ENCODE data around the gene FBXL16.

Gene FBXL16

DNA sequence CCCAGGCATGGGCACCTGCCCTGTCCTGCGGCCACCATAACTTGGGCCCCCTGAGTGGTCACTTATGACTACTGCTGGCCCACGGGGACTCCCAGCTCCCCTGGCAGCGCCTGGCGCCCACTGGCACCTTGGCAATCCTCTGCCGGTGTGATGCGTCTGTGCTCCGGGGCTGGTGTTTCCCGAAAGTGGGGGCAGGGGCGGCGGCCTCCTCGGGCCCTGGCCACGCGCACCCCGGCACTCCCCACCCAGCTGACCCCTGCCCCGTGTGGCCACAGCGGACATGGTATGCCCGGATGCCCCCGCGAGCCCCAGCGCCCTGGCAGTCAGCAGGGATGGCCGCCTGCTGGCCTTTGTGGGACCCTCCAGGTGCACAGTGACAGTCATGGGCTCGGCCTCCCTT lies 48.1 kb downstream of the FBXL16 start:
- TF ChIP-seq, protein P1, sequence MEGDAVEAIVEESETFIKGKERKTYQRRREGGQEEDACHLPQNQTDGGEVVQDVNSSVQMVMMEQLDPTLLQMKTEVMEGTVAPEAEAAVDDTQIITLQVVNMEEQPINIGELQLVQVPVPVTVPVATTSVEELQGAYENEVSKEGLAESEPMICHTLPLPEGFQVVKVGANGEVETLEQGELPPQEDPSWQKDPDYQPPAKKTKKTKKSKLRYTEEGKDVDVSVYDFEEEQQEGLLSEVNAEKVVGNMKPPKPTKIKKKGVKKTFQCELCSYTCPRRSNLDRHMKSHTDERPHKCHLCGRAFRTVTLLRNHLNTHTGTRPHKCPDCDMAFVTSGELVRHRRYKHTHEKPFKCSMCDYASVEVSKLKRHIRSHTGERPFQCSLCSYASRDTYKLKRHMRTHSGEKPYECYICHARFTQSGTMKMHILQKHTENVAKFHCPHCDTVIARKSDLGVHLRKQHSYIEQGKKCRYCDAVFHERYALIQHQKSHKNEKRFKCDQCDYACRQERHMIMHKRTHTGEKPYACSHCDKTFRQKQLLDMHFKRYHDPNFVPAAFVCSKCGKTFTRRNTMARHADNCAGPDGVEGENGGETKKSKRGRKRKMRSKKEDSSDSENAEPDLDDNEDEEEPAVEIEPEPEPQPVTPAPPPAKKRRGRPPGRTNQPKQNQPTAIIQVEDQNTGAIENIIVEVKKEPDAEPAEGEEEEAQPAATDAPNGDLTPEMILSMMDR (conservative IDR thresholded peaks at IDR 0.05; ENCODE audit: low read length): no peak
- TF ChIP-seq EZH2phosphoT487 (IDR thresholded peaks at IDR 0.05; ENCODE audit: borderline replicate concordance): no peak
- no peak overlapping the region for H3K4me2 ChIP-seq (ENCODE audit: low read depth, low read length, poor library complexity, severe bottlenecking)
- no peaks in the 10 kb centered on the region for H3K9me2 ChIP-seq (replicated peaks; ENCODE audit: low read depth, low read length)
- no peaks in the 10 kb centered on the region for H4K20me1 ChIP-seq (ENCODE audit: insufficient read depth, low read length, poor library complexity, severe bottlenecking)
- no peaks in the 10 kb centered on the region for H3K4me1 ChIP-seq (ENCODE audit: insufficient read depth, low read length, poor library complexity, severe bottlenecking)
- no peaks in the 10 kb centered on the region for H3K36me3 ChIP-seq (ENCODE audit: insufficient read depth, low read length)
- no peaks in the 10 kb centered on the region for H3K79me2 ChIP-seq (ENCODE audit: insufficient read depth, low read length)
- no peaks in the 10 kb centered on the region for H3F3A ChIP-seq (ENCODE audit: low read depth)
- H3K27me3 ChIP-seq (ENCODE audit: insufficient read depth, low read length, poor library complexity, severe bottlenecking): no peaks in the 10 kb centered on the region
- H3K9me3 ChIP-seq (ENCODE audit: insufficient read depth, low read depth, low read length): no peaks in the 10 kb centered on the region
- H3K9ac ChIP-seq (ENCODE audit: low read depth, low read length, poor library complexity, severe bottlenecking): no peak overlapping the region
- no peak overlapping the region for H3K4me3 ChIP-seq (ENCODE audit: low read length, poor library complexity, severe bottlenecking)
- no peak overlapping the region for H2AFZ ChIP-seq (ENCODE audit: low read length)

DNA sequence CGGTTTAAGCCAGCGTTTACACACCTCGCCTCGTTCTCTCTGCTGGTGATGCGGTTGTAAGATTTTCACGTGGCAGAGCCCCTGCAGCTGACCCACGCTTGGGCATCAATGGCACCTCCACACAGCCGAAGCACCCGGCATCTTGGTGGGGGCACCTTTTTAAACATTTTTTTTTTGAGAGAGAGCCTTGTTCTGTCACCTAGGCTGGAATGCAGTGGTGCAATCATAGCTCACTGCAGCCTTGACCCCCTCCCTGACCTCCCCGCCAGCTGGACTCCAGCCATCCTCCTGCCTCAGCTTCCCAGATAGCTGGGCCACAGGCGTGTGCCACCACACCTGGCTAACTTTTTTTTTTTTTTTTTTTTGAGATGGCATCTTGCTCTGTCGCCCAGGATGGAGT lies 51.6 kb downstream of the FBXL16 start:
- no peak overlapping the region for H3K4me3 ChIP-seq (ENCODE audit: low read length, poor library complexity, severe bottlenecking)
- H3K4me1 ChIP-seq (ENCODE audit: insufficient read depth, low read length, poor library complexity, severe bottlenecking): no peaks in the 10 kb centered on the region
- H2AFZ ChIP-seq (ENCODE audit: low read length): no peak overlapping the region
- no peaks in the 10 kb centered on the region for H3F3A ChIP-seq (ENCODE audit: low read depth)
- no peak overlapping the region for H3K9ac ChIP-seq (ENCODE audit: low read depth, low read length, poor library complexity, severe bottlenecking)
- H3K9me3 ChIP-seq (ENCODE audit: insufficient read depth, low read depth, low read length): no peaks in the 10 kb centered on the region
- H3K36me3 ChIP-seq (ENCODE audit: insufficient read depth, low read length): no peaks in the 10 kb centered on the region
- no peaks in the 10 kb centered on the region for H3K27me3 ChIP-seq (ENCODE audit: insufficient read depth, low read length, poor library complexity, severe bottlenecking)
- H3K9me2 ChIP-seq (replicated peaks; ENCODE audit: low read depth, low read length): no peaks in the 10 kb centered on the region
- TF ChIP-seq, protein P1 (conservative IDR thresholded peaks at IDR 0.05; ENCODE audit: low read length): no peak
- TF ChIP-seq EZH2phosphoT487 (IDR thresholded peaks at IDR 0.05; ENCODE audit: borderline replicate concordance): no peak
- H4K20me1 ChIP-seq (ENCODE audit: insufficient read depth, low read length, poor library complexity, severe bottlenecking): no peaks in the 10 kb centered on the region
- no peaks in the 10 kb centered on the region for H3K79me2 ChIP-seq (ENCODE audit: insufficient read depth, low read length)
- no peak overlapping the region for H3K4me2 ChIP-seq (ENCODE audit: low read depth, low read length, poor library complexity, severe bottlenecking)

DNA sequence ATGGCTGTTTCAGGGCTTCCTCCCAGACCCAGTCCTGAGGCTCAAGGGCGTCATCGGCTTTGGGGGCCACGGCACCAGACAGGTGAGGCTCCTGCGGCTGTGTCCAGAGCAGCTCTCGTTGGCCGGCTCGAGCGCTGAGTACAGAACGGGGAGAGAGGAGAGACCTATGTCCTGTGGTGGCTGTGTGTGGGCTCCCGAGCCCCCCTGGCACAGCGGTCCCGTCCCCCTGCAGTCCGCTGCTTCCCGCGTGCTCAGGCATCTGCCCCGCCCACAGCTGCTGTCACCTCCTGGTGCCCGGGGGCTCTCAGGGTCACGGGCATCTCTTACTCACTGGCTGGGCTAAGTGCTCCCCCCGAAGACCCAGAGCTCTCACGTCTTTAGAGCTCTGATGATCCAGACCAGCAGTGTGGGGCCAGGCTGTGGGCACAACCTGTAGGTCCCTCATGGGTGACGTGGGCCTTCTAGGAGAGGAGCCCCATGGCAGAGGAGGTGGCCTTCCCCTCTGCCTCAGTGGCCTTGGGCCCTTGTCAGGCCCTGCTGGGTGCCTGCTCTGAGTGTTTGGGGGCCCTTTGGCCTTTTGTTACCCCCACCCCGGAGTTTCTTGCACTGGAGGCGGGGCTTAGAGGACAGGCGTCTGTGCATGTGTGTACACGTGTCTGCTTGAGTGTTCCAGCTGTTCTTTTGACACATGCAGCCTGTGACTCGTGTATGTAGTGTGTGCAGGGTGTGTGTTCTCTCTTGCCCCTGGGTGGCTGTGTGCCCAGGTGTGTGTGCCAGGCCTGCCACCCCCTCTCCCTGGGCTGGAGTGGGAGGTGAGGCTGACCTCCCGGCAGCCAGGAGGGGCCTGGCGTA lies 52.9 kb downstream of the FBXL16 start:
- H3K27me3 ChIP-seq (ENCODE audit: insufficient read depth, low read length, poor library complexity, severe bottlenecking): no peaks in the 10 kb centered on the region
- H3K9me3 ChIP-seq (ENCODE audit: insufficient read depth, low read depth, low read length): no peaks in the 10 kb centered on the region
- no peaks in the 10 kb centered on the region for H3K4me1 ChIP-seq (ENCODE audit: insufficient read depth, low read length, poor library complexity, severe bottlenecking)
- no peaks in the 10 kb centered on the region for H3K9me2 ChIP-seq (replicated peaks; ENCODE audit: low read depth, low read length)
- H3K79me2 ChIP-seq (ENCODE audit: insufficient read depth, low read length): 0 out of 2 replicates have a peak, but pooled peaks cover 3% of the 10 kb centered on the region
- no peak overlapping the region for H2AFZ ChIP-seq (ENCODE audit: low read length)
- TF ChIP-seq, protein P1 (conservative IDR thresholded peaks at IDR 0.05; ENCODE audit: low read length): no peak
- no peaks in the 10 kb centered on the region for H4K20me1 ChIP-seq (ENCODE audit: insufficient read depth, low read length, poor library complexity, severe bottlenecking)
- no peak overlapping the region for H3K9ac ChIP-seq (ENCODE audit: low read depth, low read length, poor library complexity, severe bottlenecking)
- H3K4me3 ChIP-seq (ENCODE audit: low read length, poor library complexity, severe bottlenecking): no peak overlapping the region
- H3K36me3 ChIP-seq (ENCODE audit: insufficient read depth, low read length): no peaks in the 10 kb centered on the region
- H3F3A ChIP-seq (ENCODE audit: low read depth): no peaks in the 10 kb centered on the region
- no peak overlapping the region for H3K4me2 ChIP-seq (ENCODE audit: low read depth, low read length, poor library complexity, severe bottlenecking)

Data from Loucy (cell line).